ENCODE data around the gene ADGRV1.

Gene ADGRV1

DNA sequence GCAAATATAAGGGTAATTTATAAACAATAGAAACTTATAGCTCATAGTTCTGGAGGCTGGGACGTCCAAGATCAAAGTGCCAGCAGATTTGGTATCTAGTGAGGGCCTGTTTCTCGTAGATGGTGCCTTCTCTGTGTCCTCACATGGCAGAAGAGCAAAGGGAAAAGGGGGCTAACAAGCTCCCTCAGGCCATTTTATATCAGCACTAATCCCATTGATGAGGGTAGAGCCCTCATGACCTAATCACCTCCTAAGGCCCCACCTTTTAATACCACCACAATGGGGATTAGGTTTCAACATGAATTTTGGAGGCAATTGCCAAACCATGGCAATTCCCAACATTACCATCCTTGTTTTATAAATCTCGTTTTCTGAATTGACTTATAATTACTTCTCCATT is 564.7 kb downstream of the ADGRV1 start:
- Histone ChIP-seq H3K4me1 (ENCODE audit: control insufficient read depth, insufficient read depth, low read length, poor library complexity, severe bottlenecking) (no peaks in the 10 kb centered on the region), H3K27me3 (replicated peaks; ENCODE audit: control insufficient read depth, insufficient read depth, low read length, poor library complexity, severe bottlenecking) (no peaks in the 10 kb centered on the region), H3K27ac (ENCODE audit: insufficient read depth, low read length, poor library complexity, severe bottlenecking) (no peak overlapping the region), H3K4me3 (ENCODE audit: insufficient read depth, low read depth, low read length, poor library complexity, severe bottlenecking) (no peak overlapping the region), H3K36me3 (ENCODE audit: control insufficient read depth, insufficient read depth, low read length) (no peaks in the 10 kb centered on the region), H3K9me3 (ENCODE audit: control insufficient read depth, low read length) (no peaks in the 10 kb centered on the region)
- DNase-seq, result no peak

- no peak overlapping the region for H3K4me3 ChIP-seq (ENCODE audit: insufficient read depth, low read depth, low read length, poor library complexity, severe bottlenecking)
- no peaks in the 10 kb centered on the region for H3K36me3 ChIP-seq (ENCODE audit: control insufficient read depth, insufficient read depth, low read length)
- no peaks in the 10 kb centered on the region for H3K9me3 ChIP-seq (ENCODE audit: control insufficient read depth, low read length)
- no peak for DNase-seq
- H3K4me1 ChIP-seq (ENCODE audit: control insufficient read depth, insufficient read depth, low read length, poor library complexity, severe bottlenecking), result no peaks in the 10 kb centered on the region
- H3K27me3 ChIP-seq (replicated peaks; ENCODE audit: control insufficient read depth, insufficient read depth, low read length, poor library complexity, severe bottlenecking), result no peaks in the 10 kb centered on the region
- no peak overlapping the region for H3K27ac ChIP-seq (ENCODE audit: insufficient read depth, low read length, poor library complexity, severe bottlenecking)
Observed at GRCh38 chr5:91123901-91124300, 565.3 kb downstream of the ADGRV1 start.

DNA sequence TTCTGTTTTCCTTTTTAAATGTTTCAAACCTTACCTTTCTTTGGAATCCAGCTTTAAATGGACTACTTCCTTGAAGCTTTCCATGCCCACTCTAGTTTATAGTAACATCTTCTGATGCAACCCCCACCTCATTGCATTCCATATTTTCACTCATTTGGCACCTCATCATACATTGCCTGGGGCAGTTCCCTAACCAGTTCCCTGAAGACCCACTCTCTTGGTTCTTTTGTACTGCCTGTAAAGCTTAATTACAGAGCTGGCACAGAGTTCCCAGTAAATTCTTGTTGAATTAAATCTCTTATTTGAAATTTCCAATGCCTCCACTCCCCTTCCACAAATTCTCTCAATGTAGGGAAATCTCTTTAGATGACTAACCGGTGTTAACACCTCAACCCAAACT is 567.3 kb downstream of the ADGRV1 start:
- no peaks in the 10 kb centered on the region for H3K27me3 ChIP-seq (replicated peaks; ENCODE audit: control insufficient read depth, insufficient read depth, low read length, poor library complexity, severe bottlenecking)
- no peaks in the 10 kb centered on the region for H3K9me3 ChIP-seq (ENCODE audit: control insufficient read depth, low read length)
- no peaks in the 10 kb centered on the region for H3K36me3 ChIP-seq (ENCODE audit: control insufficient read depth, insufficient read depth, low read length)
- H3K4me1 ChIP-seq (ENCODE audit: control insufficient read depth, insufficient read depth, low read length, poor library complexity, severe bottlenecking), result no peaks in the 10 kb centered on the region
- DNase-seq, result no peak
- no peak overlapping the region for H3K4me3 ChIP-seq (ENCODE audit: insufficient read depth, low read depth, low read length, poor library complexity, severe bottlenecking)
- H3K27ac ChIP-seq (ENCODE audit: insufficient read depth, low read length, poor library complexity, severe bottlenecking), result no peak overlapping the region

DNA sequence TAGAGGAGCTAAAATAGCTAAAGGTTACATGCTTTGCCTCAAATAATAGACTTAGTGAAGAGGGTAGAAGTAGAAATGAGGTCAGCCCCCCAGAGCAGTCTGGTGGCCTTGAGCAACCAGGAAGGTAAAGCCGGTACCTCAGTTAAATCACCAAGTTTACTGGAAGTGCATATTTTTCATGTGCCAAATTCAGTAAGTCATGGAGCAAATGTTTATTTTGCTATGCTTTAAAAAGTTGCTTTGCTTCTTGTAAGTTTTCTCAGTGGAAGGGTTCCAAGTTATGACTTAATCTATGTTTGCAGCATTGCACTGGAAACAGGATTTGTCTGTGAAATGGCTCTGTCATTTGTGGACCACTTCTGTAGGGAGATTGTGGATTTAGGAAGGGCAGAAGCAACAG is 567.9 kb downstream of the ADGRV1 start:
- DNase-seq, result no peak
- Histone ChIP-seq H3K27ac (ENCODE audit: insufficient read depth, low read length, poor library complexity, severe bottlenecking) (no peak overlapping the region), H3K36me3 (ENCODE audit: control insufficient read depth, insufficient read depth, low read length) (no peaks in the 10 kb centered on the region)

DNA sequence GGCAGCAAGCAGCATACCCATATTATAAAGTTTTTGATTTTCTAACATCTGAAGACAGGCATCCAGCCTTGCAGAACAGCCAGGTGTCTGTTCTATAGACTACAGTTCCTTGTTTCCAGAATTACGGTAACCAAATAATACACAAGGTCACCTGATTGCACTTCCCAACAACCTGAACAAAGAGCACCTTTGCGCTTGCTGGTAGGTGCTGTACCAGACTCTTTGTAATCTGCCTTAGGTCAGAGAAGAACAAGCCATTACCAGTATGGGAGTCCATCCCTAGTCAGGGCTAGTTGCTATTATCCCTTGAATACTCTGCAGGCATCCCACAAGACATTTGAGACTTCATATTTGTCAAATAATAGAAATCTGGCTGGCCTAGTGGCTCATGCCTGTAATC is 568.3 kb downstream of the ADGRV1 start:
- Histone ChIP-seq H3K36me3 (ENCODE audit: control insufficient read depth, insufficient read depth, low read length) (no peaks in the 10 kb centered on the region), H3K4me1 (ENCODE audit: control insufficient read depth, insufficient read depth, low read length, poor library complexity, severe bottlenecking) (no peaks in the 10 kb centered on the region), H3K4me3 (ENCODE audit: insufficient read depth, low read depth, low read length, poor library complexity, severe bottlenecking) (no peak overlapping the region), H3K27me3 (replicated peaks; ENCODE audit: control insufficient read depth, insufficient read depth, low read length, poor library complexity, severe bottlenecking) (no peaks in the 10 kb centered on the region), H3K9me3 (ENCODE audit: control insufficient read depth, low read length) (no peaks in the 10 kb centered on the region), H3K27ac (ENCODE audit: insufficient read depth, low read length, poor library complexity, severe bottlenecking) (no peak overlapping the region)
- no peak for DNase-seq

More for the DNA sequence above, 567.9 kb downstream of the ADGRV1 start:
- Histone ChIP-seq H3K27me3 (replicated peaks; ENCODE audit: control insufficient read depth, insufficient read depth, low read length, poor library complexity, severe bottlenecking) (no peaks in the 10 kb centered on the region), H3K4me1 (ENCODE audit: control insufficient read depth, insufficient read depth, low read length, poor library complexity, severe bottlenecking) (no peaks in the 10 kb centered on the region), H3K9me3 (ENCODE audit: control insufficient read depth, low read length) (no peaks in the 10 kb centered on the region), H3K4me3 (ENCODE audit: insufficient read depth, low read depth, low read length, poor library complexity, severe bottlenecking) (no peak overlapping the region)

DNA sequence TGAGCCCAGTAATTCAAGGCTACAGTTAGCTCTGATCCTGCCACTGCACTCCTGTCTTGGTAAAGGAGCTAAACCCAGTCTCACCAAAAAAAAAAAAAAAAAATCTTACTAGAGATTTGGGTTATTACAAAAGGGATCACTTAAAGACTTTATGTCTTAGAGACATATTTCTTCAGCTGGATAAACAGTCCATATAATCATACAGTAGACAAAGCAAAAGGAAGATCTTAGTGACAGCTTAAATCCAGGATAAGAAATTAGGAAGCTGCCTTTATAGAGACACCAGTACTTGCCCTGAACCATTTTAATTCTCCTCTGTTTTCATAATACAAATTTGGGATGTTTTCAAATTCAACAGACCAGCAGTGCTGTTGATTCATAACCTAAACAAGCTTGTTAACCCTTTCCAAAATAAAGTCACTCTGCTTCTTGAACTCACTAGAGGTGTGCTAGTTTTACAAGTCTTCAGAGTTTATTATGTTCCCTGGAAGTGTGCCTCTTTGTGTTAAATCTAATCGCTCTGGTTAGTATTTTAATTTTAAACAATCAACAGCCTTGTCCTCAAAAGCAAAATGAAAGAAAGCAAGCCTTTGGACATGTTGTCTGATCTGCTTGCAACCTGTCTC is 569.0 kb downstream of the ADGRV1 start:
- Histone ChIP-seq H3K27me3 (replicated peaks; ENCODE audit: control insufficient read depth, insufficient read depth, low read length, poor library complexity, severe bottlenecking) (no peaks in the 10 kb centered on the region), H3K27ac (ENCODE audit: insufficient read depth, low read length, poor library complexity, severe bottlenecking) (no peak overlapping the region), H3K4me3 (ENCODE audit: insufficient read depth, low read depth, low read length, poor library complexity, severe bottlenecking) (no peak overlapping the region), H3K36me3 (ENCODE audit: control insufficient read depth, insufficient read depth, low read length) (no peaks in the 10 kb centered on the region), H3K4me1 (ENCODE audit: control insufficient read depth, insufficient read depth, low read length, poor library complexity, severe bottlenecking) (no peaks in the 10 kb centered on the region), H3K9me3 (ENCODE audit: control insufficient read depth, low read length) (no peaks in the 10 kb centered on the region)
- no peak for DNase-seq

GRCh38 chr5:91128604-91129003 is 570.0 kb downstream of the ADGRV1 start:
- no peaks in the 10 kb centered on the region for H3K9me3 ChIP-seq (ENCODE audit: control insufficient read depth, low read length)
- H3K4me1 ChIP-seq (ENCODE audit: control insufficient read depth, insufficient read depth, low read length, poor library complexity, severe bottlenecking), result no peaks in the 10 kb centered on the region
- H3K27me3 ChIP-seq (replicated peaks; ENCODE audit: control insufficient read depth, insufficient read depth, low read length, poor library complexity, severe bottlenecking), result no peaks in the 10 kb centered on the region
- H3K27ac ChIP-seq (ENCODE audit: insufficient read depth, low read length, poor library complexity, severe bottlenecking), result no peak overlapping the region
- no peaks in the 10 kb centered on the region for H3K36me3 ChIP-seq (ENCODE audit: control insufficient read depth, insufficient read depth, low read length)
- no peak overlapping the region for H3K4me3 ChIP-seq (ENCODE audit: insufficient read depth, low read depth, low read length, poor library complexity, severe bottlenecking)
- DNase-seq, result no peak

DNA sequence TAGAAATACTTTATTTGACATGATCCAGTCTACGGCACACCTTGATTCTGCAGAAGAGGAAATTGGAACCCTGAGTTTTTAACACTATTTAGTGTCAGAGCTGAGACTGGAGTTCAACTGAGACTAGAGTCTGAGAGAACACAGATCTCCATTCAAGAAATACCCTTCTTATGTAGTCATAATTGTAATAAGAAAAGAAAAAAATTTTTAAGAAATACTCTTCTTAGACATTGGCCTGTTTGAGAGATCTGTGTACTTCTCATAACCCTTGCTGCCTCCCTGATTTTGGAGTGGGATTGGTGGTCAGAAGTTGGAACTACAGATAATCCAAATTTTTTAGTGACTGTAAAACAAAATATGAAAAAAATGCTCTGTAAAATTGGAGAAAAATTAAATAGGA is 571.2 kb downstream of the ADGRV1 start:
- H3K9me3 ChIP-seq (ENCODE audit: control insufficient read depth, low read length), result no peaks in the 10 kb centered on the region
- H3K27ac ChIP-seq (ENCODE audit: insufficient read depth, low read length, poor library complexity, severe bottlenecking), result no peak overlapping the region
- H3K27me3 ChIP-seq (replicated peaks; ENCODE audit: control insufficient read depth, insufficient read depth, low read length, poor library complexity, severe bottlenecking), result no peaks in the 10 kb centered on the region
- H3K4me1 ChIP-seq (ENCODE audit: control insufficient read depth, insufficient read depth, low read length, poor library complexity, severe bottlenecking), result no peaks in the 10 kb centered on the region
- H3K4me3 ChIP-seq (ENCODE audit: insufficient read depth, low read depth, low read length, poor library complexity, severe bottlenecking), result no peak overlapping the region
- H3K36me3 ChIP-seq (ENCODE audit: control insufficient read depth, insufficient read depth, low read length), result no peaks in the 10 kb centered on the region
- DNase-seq, result no peak

DNA sequence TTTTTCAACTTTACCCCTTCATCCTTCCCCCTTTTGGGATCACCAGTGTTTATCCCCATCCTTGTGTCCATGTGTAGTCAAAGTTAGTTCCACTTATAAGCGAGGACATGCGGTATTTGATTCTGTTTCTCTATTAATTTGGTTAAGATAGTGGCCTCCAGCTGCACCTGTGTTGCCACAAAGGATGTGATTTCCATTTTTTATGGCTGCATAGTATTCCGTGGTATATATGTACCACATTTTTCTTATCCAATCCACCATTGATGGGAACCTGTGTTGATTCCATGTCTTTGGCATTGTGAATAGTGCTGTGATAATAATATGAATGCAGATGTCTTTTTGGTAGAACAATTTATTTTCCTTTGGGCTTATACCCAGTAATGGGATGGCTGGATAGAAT is 572.2 kb downstream of the ADGRV1 start:
- H3K4me3 ChIP-seq (ENCODE audit: insufficient read depth, low read depth, low read length, poor library complexity, severe bottlenecking), result no peak overlapping the region
- H3K36me3 ChIP-seq (ENCODE audit: control insufficient read depth, insufficient read depth, low read length), result no peaks in the 10 kb centered on the region
- no peaks in the 10 kb centered on the region for H3K27me3 ChIP-seq (replicated peaks; ENCODE audit: control insufficient read depth, insufficient read depth, low read length, poor library complexity, severe bottlenecking)
- no peaks in the 10 kb centered on the region for H3K9me3 ChIP-seq (ENCODE audit: control insufficient read depth, low read length)
- H3K4me1 ChIP-seq (ENCODE audit: control insufficient read depth, insufficient read depth, low read length, poor library complexity, severe bottlenecking), result no peaks in the 10 kb centered on the region
- H3K27ac ChIP-seq (ENCODE audit: insufficient read depth, low read length, poor library complexity, severe bottlenecking), result no peak overlapping the region
- no peak for DNase-seq

- Histone ChIP-seq H3K27ac (ENCODE audit: insufficient read depth, low read length, poor library complexity, severe bottlenecking) (no peak overlapping the region), H3K36me3 (ENCODE audit: control insufficient read depth, insufficient read depth, low read length) (no peaks in the 10 kb centered on the region), H3K9me3 (ENCODE audit: control insufficient read depth, low read length) (no peaks in the 10 kb centered on the region), H3K27me3 (replicated peaks; ENCODE audit: control insufficient read depth, insufficient read depth, low read length, poor library complexity, severe bottlenecking) (no peaks in the 10 kb centered on the region), H3K4me1 (ENCODE audit: control insufficient read depth, insufficient read depth, low read length, poor library complexity, severe bottlenecking) (no peaks in the 10 kb centered on the region), H3K4me3 (ENCODE audit: insufficient read depth, low read depth, low read length, poor library complexity, severe bottlenecking) (no peak overlapping the region)
- no peak for DNase-seq
Observed at GRCh38 chr5:91132550-91132949, 574.0 kb downstream of the ADGRV1 start.
